ENCODE data around the gene TBC1D4.

DNA sequence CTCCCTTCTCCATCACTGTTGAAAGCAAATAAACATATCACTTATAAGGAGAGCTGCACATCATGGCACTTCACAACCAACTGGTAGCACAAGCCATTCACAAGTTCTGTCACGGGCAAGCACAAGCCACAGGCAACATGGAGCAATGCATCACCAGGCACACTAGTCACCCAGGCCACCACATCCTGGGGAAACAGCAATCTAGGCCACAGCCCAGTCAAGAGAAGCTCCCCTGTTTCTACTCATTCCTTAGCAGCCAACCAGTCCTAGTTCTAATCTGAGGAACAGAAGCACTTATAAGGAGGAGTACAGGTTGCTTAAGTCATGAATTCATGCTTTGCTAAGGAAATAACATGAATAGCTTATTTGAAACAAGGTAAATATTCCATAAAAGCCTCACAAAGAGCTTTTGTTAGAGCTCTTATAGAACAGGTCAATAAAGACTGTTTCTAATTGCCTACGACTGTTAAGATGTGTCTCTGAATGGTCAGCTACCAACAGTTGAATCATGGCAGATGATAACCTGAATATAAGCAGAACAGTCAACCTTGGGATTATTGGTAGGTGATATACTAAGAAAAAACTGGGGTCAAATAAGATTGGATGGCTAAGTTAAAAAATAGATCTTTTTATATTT lies 169.0 kb downstream of the TBC1D4 start:
- TF ChIP-seq, protein P1, sequence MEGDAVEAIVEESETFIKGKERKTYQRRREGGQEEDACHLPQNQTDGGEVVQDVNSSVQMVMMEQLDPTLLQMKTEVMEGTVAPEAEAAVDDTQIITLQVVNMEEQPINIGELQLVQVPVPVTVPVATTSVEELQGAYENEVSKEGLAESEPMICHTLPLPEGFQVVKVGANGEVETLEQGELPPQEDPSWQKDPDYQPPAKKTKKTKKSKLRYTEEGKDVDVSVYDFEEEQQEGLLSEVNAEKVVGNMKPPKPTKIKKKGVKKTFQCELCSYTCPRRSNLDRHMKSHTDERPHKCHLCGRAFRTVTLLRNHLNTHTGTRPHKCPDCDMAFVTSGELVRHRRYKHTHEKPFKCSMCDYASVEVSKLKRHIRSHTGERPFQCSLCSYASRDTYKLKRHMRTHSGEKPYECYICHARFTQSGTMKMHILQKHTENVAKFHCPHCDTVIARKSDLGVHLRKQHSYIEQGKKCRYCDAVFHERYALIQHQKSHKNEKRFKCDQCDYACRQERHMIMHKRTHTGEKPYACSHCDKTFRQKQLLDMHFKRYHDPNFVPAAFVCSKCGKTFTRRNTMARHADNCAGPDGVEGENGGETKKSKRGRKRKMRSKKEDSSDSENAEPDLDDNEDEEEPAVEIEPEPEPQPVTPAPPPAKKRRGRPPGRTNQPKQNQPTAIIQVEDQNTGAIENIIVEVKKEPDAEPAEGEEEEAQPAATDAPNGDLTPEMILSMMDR (IDR thresholded peaks at IDR 0.05 in 2 of 3, conservative IDR thresholded peaks at IDR 0.05 in 1 of 3; ENCODE audit: insufficient read depth in 2 of 3, low read depth in 1 of 3, low read length in 3 of 3) = no peak
- no peak for TF ChIP-seq SRF (CRISPR knock-in tag; IDR thresholded peaks at IDR 0.05)
- no peak for TF ChIP-seq TAF1 (IDR thresholded peaks at IDR 0.05; ENCODE audit: control insufficient read depth, extremely low read depth, insufficient read depth, low read length, severe bottlenecking)
- no peak for TF ChIP-seq HNRNPL (IDR thresholded peaks at IDR 0.05; ENCODE audit: low read depth, low read length)
- TF ChIP-seq KAT7 (CRISPR knock-in tag; IDR thresholded peaks at IDR 0.05; ENCODE audit: borderline replicate concordance) = no peak

All from K562 (cell line).